IPS-15b (cell line): ENCODE data around the gene MYPOP.
A peak's percentile ranks its signal among the peaks of the same experiment; 100 is the strongest.

ENCODE experiments used
- H3K27me3 ChIP-seq: one replicate; pipeline ENCODE4 v1.6.1; 2013; ENCODE audit warnings: low read length; ENCODE audit not compliant: control insufficient read depth, insufficient read depth
- H3K36me3 ChIP-seq: one replicate; pipeline ENCODE4 v1.6.1; 2013; ENCODE audit warnings: low read length; ENCODE audit not compliant: control insufficient read depth, insufficient read depth
- H3K4me1 ChIP-seq: one replicate; pipeline ENCODE4 v1.6.1; 2013; ENCODE audit warnings: mild to moderate bottlenecking, low read length; ENCODE audit not compliant: control insufficient read depth, insufficient read depth
- H3K4me3 ChIP-seq: one replicate; pipeline ENCODE4 v1.5.1; 2013; ENCODE audit warnings: low read depth, low read length
- H3K9ac ChIP-seq: one replicate; pipeline ENCODE4 v1.6.1; 2013; ENCODE audit warnings: low read depth, mild to moderate bottlenecking, low read length
- H3K9me3 ChIP-seq: one replicate; pipeline ENCODE4 v1.6.1; 2013; ENCODE audit warnings: mild to moderate bottlenecking, low read length; ENCODE audit not compliant: control insufficient read depth, insufficient read depth

The MYPOP gene, protein sequence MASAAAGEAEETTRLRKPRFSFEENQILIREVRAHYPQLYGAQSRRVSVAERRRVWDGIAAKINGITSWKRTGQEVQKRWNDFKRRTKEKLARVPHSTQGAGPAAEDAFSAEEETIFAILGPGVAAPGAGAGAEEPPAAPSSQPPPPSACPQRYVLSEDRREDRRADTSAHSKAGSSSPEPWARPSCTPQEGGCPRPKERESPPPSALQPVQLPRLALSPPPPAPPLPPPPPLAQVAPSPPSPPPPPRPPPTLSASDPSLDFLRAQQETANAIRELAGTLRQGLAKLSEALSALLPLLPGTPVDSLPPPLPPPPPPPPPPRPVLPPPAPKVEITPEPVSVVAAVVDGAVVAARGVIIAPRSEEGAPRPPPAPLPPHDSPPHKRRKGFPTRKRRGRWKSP

DNA sequence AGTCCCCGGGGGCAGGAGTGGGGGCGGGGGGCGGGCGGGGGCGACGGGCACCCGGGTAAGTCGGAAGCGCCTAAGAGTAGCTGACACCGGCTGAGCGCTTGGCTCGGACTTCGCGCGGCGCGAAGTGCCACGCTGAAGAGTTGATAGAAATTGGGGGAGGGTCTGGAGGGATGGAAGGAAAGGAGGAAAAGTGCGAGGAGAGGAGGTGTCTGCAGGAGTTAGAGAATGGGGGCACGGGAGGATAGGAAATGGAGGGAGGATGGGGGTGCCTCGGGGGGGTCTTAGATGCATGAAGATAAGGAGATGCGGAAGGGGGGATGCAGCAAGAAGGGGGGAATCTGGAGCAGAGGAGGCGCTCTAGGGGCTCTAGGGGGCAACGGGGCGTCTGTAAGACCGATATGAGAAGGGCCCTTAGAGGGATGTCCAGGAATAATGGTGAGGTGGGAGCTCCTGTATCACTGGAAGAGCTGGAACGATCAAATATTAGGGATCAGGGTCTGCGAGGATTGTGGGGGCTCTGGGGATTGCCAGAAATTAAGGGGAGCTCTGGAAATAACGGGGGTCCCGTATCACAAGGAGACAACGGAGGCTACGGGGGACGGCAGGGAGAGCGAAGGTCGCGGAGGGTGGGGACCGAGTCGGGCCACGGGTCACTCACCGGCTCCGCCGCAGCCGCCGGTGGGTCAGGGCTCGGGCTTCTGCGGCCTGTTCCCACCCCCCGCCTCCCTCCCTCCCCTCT, at the start of gene MYPOP:
Gene MYPOP (minus strand): TSS at position 702 of the 739 bp plus-strand sequence. CDS start 840 bp downstream, outside the sequence.
- Histone ChIP-seq H3K9me3 (no peaks in the 10 kb centered on the region), H3K4me3 (peak within 1 kb of the TSS; percentile 90), H3K36me3 (peaks cover 3% of the 10 kb centered on the region), H3K9ac (peak within 1 kb of the TSS; percentile 32), H3K4me1 (peaks cover 6% of the 10 kb centered on the region), H3K27me3 (peaks cover 10% of the 10 kb centered on the region)

DNA sequence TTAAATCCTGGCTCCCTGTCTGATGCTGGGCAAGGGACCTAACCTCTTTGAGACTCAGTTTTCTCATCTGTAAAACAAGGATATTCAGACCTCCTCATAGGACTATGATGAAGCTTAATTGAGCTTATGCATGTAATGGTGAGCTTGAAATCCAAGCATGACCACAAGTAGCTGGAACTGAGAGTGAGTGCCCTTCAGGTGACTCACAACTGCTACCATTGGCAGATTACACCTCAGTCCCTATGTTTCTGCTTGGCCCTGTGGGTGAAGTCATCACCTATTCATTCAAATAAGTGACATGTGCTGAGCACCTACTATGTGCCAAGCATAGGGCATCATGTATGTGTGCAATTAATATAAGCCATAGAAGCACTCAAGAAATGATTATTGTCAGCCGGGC, 45.5 kb upstream of the MYPOP start:
- Histone ChIP-seq H3K9ac (no peak overlapping the region), H3K27me3 (no peaks in the 10 kb centered on the region), H3K4me1 (no peaks in the 10 kb centered on the region), H3K36me3 (no peaks in the 10 kb centered on the region), H3K9me3 (no peaks in the 10 kb centered on the region), H3K4me3 (no peak overlapping the region)

DNA sequence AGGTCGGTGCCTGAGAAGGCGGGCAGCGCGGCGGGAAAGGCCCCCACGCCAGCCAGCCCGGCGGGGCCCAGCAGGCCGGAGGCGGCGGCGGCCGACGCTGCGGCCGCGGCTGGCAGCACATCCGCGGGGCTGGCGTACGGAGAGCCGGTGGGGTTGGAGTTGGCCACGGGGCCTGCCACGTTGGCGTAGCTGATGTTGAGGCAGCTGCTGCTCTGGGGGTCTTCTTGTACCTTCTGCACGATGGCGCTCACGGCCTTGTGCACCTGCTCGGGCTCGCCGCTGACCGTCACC, 38.0 kb upstream of the MYPOP start:
- H3K4me1 ChIP-seq: peaks cover 2% of the 10 kb centered on the region
- no peaks in the 10 kb centered on the region for H3K36me3 ChIP-seq
- H3K9me3 ChIP-seq: no peaks in the 10 kb centered on the region
- H3K27me3 ChIP-seq: no peaks in the 10 kb centered on the region
- no peak overlapping the region for H3K4me3 ChIP-seq
- no peak overlapping the region for H3K9ac ChIP-seq

DNA sequence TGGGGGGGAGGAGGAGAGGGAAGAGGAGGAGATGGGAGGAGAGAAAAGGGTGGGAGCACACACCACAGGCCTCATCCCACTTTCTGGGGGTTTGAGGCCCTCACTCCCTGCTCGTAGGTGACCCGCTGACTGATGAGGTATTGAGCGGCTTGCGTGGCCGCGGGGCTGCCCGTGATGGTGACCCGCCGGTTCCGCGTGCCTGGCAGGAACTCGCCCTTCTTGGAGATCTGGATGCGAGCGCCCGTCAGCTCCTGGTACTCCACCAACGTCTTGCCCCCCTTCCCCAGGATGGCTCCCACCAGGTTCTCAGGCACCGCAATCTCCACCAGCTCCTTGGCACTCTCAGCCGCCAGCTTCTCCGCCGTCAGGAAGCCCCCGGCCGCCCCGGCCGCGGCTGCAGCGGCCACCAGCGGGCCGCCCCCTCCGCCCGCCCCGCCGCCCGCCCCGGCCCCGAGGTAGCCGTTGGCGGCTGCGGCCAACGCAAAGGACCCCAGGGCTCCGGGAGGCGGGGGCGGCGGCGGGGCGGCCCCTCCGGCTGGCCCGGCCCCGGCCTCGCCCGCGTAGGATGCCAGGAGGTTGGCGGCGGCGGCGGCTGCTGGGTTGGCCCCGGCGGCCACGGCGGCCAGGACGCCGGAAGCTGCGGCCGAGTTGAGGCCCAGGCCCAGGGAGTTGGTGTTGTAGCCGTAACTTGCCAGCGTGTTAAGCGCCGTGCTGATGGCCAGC, 37.5 kb upstream of the MYPOP start:
- no peak overlapping the region for H3K4me3 ChIP-seq
- peaks cover 2% of the 10 kb centered on the region for H3K4me1 ChIP-seq
- no peaks in the 10 kb centered on the region for H3K36me3 ChIP-seq
- H3K27me3 ChIP-seq: no peaks in the 10 kb centered on the region
- H3K9ac ChIP-seq: no peak overlapping the region
- H3K9me3 ChIP-seq: no peaks in the 10 kb centered on the region

DNA sequence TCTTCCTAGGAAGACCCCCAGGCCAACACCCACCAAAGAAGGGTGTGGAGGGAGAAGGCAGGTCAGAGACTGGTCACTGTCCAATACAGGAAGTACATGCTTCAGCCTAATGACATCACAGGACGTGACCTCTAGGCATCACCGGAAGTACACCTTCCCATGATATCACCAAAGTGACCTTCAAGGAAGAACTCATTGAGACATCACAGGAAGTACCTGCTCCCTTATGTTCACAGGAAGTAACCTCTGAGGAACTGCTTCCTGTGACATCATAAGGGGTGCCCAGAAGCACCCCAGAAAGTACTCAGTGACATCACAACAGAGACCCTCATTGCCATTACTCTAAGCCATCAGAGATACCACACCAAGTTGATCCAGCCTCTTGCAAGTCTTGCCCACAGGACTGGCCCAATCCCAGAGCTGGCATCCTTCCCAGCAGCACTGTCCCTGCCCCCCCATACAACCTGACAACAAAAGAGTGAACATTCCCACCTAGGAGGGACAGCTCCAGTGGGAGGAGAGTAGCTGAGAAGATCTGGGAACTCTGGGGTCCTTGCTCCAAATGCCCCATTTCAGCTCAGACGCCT, 36.4 kb upstream of the MYPOP start:
- Histone ChIP-seq H3K4me3 (no peak overlapping the region), H3K9ac (no peak overlapping the region), H3K36me3 (no peaks in the 10 kb centered on the region), H3K27me3 (no peaks in the 10 kb centered on the region), H3K9me3 (no peaks in the 10 kb centered on the region), H3K4me1 (peaks cover 2% of the 10 kb centered on the region)

DNA sequence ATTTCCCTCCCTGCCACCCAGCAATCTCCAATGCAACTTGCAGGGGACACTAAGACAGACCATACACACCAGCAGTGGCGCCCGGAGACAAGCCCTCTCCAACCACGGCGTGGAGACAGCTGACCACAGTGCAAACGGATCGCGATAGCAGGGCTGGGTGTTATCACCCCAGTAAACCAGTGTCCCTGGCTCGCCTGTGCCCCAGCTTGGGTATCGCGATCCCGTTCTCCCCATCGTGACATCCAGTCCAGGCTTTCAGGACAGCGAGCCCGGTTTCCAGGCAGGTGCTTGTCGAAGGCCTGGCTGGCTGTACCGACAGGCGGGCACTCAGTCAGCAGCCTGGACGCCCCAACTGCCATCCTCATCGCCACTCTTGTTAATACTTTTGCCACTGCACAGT, 32.9 kb upstream of the MYPOP start:
- no peak overlapping the region for H3K9ac ChIP-seq
- no peak overlapping the region for H3K4me3 ChIP-seq
- no peaks in the 10 kb centered on the region for H3K9me3 ChIP-seq
- no peaks in the 10 kb centered on the region for H3K36me3 ChIP-seq
- H3K4me1 ChIP-seq: peaks cover 2% of the 10 kb centered on the region
- H3K27me3 ChIP-seq: peaks cover under 1% of the 10 kb centered on the region

DNA sequence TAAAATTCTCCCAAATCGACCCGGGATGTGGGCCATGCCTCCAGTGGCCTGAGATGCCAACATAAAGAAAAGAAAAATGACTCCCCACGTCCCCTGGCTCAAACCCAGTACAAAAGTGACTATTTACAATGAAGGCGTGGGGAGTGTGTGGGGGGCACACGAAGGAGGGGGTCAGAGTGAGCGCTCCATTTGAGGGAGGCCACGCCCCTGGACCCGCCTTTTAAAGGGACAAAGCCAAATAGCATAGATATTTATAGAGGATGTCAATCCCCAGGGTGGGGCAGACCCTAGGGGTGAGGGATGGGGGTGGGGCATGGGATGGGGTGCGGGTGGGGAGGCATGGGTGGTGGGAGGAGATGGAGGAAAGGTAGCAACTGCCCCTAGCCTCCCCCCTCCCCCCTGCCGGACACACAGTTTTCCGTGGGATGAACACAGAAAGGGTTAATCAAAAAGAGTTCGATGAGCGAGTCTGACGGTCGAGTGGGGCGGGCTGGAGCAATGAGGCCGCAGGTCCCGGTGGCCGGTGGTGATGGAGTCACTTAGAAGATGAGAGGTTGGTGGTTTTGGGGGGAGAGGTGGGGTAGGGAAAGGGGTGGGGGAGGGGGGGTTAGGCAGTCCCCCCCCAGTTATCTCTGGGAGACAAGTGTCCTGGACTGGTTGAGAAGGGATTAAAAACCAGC, 32.3 kb upstream of the MYPOP start:
- H3K4me1 ChIP-seq: peaks cover 2% of the 10 kb centered on the region
- no peaks in the 10 kb centered on the region for H3K36me3 ChIP-seq
- H3K4me3 ChIP-seq: no peak overlapping the region
- no peaks in the 10 kb centered on the region for H3K9me3 ChIP-seq
- peaks cover 3% of the 10 kb centered on the region for H3K27me3 ChIP-seq
- H3K9ac ChIP-seq: no peak overlapping the region

DNA sequence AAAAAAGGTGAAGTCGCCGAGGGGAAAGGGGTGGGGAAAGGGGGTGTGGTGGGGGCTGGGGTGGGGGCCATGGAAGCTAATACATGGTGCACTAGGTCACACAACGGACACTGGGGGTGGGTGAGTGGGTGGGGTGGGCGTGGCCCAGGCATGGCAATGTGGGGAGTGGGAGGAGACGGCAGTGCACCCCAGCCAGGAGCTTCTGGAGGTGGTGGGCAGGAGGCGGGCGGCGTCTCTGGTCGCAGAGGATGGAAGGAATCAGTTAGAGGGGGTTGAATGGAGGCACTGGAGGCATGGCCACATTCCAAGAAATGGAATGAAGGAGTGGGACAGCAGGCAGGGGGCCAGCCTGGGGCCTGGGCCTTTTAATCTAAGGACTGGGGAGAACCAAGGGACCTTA, 31.3 kb upstream of the MYPOP start:
- H3K9me3 ChIP-seq: no peaks in the 10 kb centered on the region
- H3K4me1 ChIP-seq: peaks cover 2% of the 10 kb centered on the region
- no peak overlapping the region for H3K9ac ChIP-seq
- H3K4me3 ChIP-seq: no peak overlapping the region
- H3K36me3 ChIP-seq: no peaks in the 10 kb centered on the region
- peaks cover 10% of the 10 kb centered on the region for H3K27me3 ChIP-seq

DNA sequence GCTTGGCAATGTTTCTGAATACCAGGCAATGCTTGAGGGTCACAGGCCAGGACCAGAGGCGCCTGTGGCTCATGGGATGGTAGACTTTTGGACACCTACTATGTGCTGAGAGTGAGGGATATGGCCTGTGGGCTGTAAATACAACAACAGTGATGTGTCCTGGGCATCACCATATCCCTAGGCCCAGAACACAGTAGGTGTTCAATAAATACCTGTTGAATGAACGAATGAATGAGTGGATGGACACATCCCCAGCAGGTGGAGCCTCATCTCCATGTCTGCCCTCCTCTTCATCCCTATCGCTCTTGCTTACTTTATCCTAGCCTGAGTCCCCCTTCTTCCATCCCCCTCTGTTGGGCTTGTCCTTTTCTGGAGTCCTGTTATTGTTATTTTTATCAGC, 28.6 kb upstream of the MYPOP start:
- H3K27me3 ChIP-seq: peaks cover 15% of the 10 kb centered on the region

DNA sequence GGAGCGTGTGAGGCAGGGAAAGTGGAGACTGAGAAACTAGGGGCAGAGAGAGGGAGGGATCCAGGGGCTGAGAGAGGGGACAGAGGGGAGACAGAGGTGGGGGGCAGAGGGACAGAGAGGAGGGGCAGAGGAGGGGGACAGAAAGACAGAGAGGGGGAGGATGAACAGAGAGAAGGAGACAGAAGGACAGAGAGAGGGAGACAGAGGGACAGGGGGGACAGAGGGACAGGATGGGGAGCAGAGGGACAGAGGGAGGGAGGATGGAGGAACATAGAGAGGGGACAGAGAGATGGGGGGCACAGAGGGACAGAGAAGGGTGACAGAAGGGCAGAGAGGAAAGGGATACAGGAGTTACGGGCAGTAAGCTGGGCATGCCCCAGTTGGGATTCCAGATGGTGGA, 26.8 kb upstream of the MYPOP start:
- Histone ChIP-seq H3K9me3 (no peaks in the 10 kb centered on the region), H3K27me3 (peaks cover 15% of the 10 kb centered on the region), H3K9ac (no peak overlapping the region), H3K4me1 (no peaks in the 10 kb centered on the region), H3K36me3 (no peaks in the 10 kb centered on the region), H3K4me3 (no peak overlapping the region)

More for the DNA sequence above, 28.6 kb upstream of the MYPOP start:
- Histone ChIP-seq H3K4me3 (no peak overlapping the region), H3K9ac (no peak overlapping the region), H3K36me3 (no peaks in the 10 kb centered on the region), H3K4me1 (peaks cover 2% of the 10 kb centered on the region), H3K9me3 (no peaks in the 10 kb centered on the region)

DNA sequence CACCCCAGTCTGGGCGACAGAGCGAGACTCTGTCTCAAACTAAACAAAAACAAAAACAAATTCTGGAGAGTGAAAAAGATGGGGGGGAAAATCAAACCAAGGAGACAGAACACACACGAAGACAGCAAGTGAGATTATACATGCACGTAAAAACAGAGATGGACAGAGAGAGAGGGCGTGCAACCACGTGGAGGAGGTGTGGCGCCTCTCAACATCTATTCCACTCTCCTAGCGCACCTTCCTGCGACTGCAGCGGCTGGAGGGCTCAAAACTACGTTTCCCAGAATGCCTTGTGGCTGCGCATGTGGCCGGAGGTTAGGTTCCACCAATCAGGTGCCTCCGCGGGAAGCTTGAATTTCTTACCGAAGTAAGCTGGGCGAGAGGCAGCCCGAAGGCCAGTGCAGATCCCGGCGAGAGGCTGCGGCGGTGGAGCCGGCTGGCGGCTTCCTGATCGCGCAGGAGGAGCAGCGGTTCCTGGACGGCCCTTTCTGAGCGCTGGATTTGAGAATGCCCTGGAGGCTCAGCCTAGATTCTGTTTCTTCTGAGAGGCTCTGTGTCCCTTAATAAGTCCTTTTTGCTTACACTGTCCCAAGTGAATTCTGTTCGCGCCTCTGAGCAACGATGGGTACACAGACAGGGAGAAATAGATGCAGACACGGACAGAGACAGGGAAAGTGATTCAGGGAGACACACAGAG, 25.3 kb upstream of the MYPOP start:
- no peaks in the 10 kb centered on the region for H3K4me1 ChIP-seq
- H3K9me3 ChIP-seq: no peaks in the 10 kb centered on the region
- peak overlapping the region; percentile 18 for H3K9ac ChIP-seq
- peak overlapping the region; percentile 41 for H3K4me3 ChIP-seq
- peaks cover 15% of the 10 kb centered on the region for H3K27me3 ChIP-seq
- H3K36me3 ChIP-seq: no peaks in the 10 kb centered on the region
